HG03442 (cell line): Measurements from ENCODE around the gene HOGA1.
"Not testable (repeated sequence)": the region's sequence is repeated elsewhere in the genome, so short reads cannot be mapped to it uniquely, and the experiment has no call there.

Experiments
- ATAC-seq: cut with Tn5 transposase; IDR thresholded peaks from one replicate; pipeline ENCODE4 v1.9.1; 2021; ENCODE audit warnings: mild to moderate bottlenecking, moderate library complexity; ENCODE audit not compliant: unreplicated experiment

The HOGA1 gene

DNA sequence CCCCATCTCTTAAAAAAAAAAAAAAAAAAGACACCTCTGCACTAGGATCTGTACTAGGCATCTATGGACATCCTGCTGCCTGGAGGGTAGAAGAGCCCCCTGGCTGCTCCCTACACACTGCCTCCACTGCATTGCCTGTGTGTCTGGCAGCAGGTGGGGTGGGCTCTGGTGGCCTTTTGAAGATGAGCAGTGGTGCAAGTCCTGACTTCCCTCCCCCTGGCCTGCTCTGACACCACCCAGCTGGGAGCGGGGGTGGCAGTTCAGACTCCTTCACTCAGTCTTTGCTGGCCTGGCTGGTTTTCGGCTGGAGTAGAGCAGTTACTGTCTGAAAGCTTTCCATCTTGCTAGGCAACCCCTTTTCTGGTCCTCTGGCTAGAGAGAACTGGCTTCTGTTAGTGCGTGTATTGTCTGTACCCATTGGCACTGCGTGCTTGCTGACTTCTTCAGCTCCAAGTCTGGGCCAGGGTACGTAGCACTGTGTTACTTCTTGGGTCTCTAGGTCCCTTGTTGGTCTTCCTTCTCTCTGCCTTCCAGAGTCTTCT is 23.0 kb downstream of the HOGA1 start:
- ATAC-seq = no peak

DNA sequence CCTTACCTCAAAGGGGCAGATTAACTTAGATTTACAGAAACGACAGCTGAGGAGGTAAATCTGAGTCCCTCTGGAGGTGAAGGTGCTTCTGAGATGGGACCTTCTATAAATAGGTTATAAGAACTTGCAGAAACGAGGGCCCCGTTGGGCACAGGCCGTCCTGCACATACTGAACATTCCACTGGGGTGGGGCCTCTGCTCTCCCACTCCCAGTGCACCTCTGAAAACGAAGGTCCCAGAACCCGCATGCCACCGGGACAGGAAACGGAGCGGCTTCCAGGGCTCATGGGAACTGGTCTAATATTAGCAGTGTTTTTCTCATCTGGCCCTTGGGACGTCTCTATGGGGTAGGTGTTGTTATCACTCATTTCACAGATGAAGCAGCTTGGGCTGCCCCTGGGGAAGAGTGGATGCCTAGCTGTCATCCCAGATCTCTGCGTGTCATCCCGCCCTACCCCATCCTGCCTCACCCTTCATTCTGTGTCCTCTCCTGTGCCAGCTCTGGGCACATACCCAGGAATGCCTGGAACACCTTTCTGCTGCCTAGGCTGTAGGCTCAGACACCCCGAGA is 24.9 kb downstream of the HOGA1 start:
- no peak for ATAC-seq

DNA sequence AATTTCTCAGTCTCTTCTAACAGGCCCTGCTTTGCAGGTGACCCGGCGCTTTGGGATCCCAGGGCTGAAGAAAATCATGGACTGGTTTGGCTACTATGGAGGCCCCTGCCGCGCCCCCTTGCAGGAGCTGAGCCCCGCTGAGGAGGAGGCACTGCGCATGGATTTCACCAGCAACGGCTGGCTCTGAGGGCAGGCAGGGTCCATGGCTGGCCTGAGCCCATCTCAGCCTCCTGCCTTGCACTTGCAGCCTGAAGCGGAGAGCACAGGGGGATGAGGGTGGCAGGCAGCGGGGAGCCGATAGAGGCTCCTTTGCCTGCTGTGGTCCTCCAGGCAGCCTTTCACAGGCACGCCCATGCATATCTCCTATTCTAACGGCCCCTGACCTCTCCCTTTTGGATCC is 27.3 kb downstream of the HOGA1 start:
- no peak for ATAC-seq

DNA sequence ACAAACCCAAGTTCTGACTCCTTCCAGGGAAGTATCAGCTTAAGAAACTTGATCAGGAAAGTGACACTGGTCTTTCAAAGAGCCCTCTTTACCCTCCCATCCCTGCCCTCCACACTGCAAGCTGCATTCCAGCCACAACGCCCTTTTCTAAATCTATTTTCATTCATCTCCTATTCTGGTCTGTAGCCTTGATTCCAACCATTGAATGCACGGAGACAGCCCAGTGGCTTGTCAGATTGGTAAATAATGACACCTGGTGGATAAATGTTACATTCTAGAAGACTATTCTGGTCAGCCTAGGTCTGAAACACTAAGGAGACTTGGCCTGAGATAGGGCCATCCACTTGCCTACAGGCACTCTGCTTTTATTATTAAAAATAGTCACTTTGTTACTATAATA is 28.2 kb downstream of the HOGA1 start:
- no peak for ATAC-seq

DNA sequence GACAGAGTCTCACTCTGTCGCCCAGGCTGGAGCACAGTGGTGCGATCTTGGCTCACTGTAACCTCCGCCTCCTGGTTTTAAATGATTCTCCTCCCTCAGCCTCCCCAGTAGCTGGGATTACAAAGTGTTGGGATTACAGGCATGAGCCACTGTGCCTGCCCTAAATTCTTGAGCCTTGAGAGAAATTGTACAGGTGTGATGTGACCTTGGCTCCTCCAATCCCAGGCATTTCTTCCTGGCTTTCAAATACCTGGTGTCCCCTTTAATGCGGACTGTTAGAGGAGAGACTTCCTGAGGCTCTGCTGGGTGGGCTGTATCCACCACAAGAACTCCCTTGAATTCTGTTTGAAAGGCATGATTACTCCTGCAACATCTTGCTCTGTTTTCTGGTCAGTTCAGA is 34.1 kb downstream of the HOGA1 start:
- no peak for ATAC-seq

DNA sequence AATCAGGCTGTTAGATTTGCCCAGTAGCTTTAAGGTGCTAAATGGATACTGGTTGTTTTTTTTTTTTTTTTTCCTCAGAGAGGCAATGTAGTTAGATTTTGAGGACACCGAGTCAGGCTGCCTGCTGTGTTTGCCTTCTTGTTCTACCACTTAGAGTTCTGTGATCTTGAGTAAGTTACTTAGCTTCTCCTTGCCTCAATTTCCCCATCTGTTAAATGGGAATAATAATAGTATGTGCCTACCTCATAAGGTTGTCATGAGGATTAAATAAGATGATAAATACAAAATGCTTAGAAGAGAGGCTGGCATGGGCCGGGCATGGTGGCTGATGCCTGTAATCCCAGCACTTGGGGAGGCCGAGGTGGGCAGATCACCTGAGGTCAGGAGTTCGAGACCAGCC is 34.5 kb downstream of the HOGA1 start:
- no peak for ATAC-seq

DNA sequence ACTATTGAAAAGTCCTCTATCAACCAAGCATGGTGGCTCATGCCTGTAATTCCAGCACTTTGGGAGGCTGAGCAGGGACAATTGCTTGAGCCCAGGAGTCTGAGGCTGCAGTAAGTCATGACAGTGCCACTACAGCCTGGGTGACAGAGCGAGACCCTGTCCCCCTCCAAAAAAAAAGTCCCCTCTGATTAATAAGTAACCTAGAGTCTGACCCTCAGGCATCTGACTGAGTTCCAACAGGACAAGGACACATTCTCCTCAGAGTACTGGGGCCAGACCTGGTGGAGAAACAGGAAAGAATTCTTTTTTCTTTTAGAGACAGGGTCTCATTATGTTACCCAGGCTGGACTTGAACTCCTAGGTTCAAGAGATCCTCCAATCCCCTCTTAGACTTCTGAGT is 39.1 kb downstream of the HOGA1 start:
- ATAC-seq = no peak

DNA sequence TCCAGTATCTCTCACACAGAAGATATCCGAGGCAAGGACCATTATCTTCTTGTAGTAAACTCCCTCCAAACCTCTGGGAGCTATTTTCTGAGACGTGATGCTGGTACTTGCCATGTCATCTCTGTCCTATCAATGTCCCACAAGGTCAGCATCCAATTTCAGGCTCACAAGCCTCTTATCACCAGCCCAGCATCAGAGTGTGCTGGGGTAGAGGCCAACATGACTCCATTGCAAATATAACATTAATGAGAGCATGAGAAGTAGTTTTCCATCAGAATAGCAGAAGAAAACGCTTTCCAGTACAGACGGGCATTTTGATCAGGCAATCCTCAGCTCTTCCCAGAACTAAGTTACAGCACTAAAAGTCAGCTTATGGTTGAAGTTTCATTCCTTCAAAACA is 43.5 kb downstream of the HOGA1 start:
- ATAC-seq = no peak

DNA sequence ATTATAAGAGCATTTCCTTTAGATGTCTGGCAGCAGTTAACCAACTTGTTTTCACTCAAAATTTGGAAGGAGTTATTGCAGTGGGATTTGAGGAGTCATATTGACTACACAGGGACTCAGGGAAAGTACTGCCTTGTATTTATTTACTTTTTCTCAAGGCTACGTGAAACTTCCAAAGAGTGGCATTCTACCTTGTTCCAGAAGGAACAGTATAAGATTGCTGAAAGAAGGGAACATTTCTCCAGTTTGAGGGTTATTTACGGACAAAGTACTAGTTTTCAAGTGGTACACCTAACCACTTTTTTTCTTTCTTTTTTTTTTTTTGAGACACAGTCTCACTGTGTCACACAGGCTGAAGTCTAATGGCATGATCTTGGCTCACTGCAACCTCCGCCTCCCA is 44.0 kb downstream of the HOGA1 start:
- no peak for ATAC-seq

DNA sequence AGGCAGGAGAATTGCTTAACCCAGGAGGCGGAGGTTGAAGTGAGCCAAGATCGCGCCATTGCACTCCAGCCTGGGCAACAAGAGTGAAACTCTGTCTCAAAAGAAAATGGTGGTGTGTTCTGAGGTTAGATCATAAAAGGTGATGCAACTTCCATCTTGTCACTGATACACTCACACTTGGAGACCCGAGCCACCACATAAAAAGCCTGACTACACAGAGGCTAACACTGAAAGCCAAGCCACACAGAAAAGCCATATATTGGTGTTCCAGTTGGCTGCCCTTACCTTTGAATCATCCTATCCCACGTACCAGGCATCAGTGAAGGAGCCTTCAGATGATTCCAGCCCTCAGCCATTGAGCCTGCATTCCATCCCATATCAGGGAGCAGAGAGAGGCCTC is 45.1 kb downstream of the HOGA1 start:
- ATAC-seq = no peak

DNA sequence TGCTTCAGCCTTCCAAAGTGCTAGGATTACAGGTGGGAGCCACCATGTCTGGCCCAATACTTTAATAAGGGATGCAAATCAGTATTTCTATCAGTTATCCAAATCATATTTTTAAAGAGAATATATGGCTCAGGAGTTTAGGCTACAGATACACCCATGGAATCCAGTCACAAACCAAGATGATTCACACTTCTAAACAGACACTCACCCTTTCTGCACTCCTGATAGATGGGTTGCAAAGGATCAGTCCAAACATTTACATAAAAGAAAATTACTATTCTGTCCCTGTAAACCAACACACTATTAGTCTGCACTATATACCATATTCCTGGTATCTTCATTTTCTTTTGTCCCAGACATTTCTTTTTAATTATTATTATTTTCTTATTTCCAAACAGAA is 46.9 kb downstream of the HOGA1 start:
- ATAC-seq = no peak

DNA sequence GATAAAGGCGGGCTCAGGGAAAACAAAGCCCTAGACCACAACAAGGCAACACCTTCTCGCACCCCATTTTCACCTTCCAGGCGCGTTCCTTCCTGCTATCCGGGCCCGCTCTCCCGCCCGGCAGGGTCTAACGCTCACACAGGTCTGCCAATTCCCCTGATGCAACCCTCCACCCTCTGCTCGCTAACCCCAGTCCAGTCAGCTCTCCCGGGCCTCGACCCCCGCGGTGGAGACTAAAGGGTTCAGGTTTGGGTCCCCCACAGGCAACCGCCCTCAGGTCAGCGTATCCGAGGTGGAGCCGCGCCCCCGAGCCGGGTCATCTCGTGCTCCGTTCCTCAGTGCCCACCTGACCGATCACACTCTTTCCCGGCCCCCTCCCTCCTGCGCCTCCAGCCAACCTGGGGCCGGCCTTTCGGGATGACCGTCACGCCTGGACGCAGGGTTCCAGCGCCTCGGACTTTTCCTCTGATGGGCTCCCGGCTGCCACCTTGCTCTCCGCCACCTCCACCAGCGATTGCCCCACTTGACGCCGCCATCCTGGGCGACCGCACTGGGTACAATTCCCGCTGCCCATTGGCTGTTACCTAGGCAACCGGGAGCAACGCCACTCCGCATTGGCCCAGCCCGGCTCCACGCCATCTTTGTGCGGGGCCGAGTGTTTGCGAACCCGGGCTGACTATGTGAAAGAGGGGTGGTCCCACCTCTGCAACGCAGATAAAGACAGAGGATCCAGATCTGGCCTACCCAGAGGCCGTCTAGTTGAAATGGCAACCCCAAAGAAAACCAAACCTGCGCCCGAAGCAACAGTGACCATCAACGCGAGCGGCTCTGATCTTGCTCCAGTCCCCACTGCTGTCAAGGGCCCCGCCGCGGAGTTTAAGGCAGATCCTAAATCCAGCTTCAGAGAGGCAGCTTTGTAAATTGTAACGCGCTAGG is 49.0 kb downstream of the HOGA1 start, which contains the start of gene MORN4:
TSS of gene MORN4 (minus strand) at position 552 of the 936 bp plus-strand sequence. CDS start 13,847 bp downstream, outside the sequence.
- peak; percentile 99 for ATAC-seq

DNA sequence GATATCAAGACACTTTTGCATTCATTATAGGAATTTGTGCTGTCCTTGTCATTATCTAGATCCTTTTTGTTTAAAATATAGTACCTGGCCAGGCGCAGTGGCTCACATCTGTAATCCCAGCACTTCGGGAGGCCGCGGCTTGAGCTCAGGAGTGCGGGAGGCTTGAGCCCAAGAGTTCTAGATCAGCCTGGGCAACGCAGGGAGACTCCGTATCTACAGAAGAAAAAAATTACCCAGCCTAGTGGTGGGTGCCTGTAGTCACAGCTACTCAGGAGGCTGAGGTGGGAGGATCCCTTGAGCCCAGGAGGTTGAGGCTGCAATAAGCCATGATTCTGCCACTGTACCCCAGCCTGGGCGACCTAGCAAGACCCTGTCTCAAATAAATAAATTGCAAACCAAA is 49.7 kb downstream of the HOGA1 start:
- no peak for ATAC-seq

DNA sequence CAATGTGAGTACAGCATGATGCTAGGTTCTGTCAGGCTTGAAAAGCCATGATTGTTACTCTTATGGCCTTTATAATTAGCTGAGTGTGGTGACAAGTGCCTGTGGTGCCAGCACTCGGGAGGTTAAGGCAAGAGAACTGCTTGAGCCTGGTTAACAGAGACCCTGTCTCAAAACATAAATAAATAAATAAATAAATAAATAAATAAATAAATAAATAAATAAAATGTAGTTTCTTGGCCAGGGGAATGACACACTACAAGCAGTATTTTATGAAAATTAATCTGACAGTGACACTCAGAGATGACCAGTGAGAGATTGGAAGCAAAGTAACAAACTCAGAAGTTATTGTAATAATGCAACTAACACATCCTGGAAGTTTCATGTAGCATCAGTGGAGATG is 51.4 kb downstream of the HOGA1 start:
- no peak for ATAC-seq

DNA sequence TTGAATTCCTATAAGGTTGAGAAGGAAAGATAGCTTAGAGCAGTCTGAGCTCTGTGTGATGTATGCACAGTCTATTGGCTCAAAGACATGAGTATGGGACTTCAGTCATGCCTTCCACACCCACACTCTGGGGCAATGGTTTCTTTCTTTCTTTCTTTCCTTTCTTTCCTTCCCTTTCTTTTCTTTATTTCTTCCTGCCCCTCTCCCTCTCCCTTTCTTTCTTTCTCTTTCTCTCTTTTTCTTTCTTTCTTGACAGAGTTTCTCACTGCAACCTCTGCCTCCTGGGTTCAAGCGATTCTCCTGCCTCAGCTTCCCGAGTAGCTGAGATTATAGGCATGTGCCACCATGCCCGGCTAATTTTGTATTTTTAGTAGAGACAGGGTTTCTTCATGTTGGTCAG is 54.9 kb downstream of the HOGA1 start:
- ATAC-seq = not testable (repeated sequence)

DNA sequence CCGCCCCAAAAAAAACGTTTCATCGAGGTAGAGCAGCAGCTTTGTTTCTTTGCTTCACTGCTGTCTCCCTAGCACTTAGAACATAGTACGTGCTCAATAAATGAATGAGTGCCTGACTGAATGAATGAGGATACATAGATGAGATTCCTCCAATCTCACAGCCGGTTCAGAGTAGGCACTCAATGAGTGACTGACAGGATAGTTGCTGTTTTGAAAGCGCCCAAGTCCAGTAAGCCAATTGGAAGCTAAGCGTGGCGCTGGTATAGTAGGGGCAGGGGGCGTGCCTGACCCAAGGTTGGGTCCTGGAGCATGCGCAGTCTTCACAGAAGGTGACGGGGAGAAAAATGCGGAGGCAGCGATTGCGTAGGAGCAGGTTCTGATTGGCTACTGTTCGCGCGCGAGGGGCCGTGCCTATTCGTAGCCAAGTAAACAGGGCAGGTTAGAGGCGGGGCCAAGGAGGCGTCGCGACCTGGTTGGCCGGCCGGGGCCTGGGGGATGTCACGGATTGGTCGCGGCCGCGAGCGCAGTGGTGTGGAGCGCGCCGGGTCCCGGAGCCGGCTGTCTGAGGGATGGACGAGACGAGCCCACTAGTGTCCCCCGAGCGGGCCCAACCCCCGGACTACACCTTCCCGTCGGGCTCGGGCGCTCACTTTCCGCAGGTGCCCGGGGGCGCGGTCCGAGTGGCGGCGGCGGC is 56.1 kb downstream of the HOGA1 start, which contains the start of gene PI4K2A:
TSS of gene PI4K2A (plus strand) at position 498 of the 694 bp plus-strand sequence. CDS start at position 570, 72 bp downstream.
- peak; percentile 98 for ATAC-seq

DNA sequence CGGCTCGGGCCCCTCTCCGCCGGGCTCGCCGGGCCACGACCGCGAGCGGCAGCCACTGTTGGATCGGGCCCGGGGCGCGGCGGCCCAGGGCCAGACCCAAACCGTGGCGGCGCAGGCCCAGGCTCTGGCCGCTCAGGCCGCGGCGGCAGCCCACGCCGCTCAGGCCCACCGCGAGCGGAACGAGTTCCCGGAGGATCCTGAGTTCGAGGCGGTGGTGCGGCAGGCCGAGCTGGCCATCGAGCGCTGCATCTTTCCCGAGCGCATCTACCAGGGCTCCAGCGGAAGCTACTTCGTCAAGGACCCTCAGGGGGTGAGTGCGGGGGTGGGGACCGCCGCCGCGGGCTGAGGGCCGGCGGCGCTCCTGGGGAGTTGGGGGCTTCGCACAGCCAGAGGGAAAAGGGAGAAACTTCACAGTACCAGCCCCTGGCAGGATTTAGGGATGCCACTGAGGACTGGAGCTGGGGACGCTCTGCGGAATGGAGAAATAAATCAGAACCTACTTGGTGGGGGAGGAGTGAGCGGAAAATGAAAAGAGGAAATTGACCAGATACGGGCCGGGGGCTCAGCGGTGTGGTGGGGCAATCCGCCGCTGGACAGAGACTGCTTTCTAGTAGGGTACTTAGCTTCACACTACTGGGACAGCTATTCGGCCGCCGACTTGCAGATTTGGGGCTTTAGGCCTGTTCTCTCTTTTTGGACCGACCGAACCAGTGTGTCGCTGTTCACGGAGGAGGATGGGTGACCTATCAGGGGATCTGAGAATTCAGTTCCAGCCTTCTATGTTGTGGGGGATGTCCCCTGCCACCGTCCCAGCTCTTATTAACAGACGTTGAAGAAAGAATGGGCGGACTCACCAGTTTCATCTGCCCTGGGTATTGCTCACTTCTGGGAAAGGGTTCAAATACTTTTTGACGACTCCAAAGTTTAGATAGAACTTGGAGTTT is 57.0 kb downstream of the HOGA1 start:
- ATAC-seq = no peak

DNA sequence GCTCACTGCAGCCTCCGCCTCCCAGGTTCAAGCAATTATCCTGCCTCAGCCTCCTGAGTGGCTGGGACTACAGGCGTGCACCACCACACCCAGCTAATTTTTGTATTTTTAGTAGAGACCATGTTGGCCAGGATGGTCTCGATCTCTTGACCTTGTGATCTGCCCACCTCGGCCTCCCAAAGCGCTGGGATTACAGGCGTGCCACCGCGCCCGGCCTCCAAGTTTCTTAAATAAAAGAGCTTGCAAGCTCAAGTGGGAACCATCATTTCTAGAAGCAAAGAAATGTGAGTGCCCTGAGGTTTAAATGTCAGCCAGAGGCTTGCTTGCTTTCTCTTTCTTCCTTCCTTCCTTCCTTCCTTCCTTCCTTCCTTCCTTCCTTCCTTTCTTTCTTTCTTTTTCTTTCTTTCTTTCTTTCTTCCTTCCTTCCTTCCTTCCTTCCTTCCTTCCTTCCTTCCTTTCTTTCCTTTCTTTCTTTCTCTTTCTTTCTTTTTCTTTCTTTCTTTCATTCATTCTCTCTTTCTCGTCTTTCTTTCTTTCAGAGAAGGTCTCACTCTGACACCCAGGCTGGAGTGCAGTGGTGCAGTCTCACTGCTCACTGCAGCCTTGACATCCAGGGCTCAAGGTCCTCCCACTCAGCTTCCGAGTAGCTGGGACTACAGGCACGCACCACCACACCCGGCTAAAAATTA is 58.4 kb downstream of the HOGA1 start:
- ATAC-seq = not testable (repeated sequence)

DNA sequence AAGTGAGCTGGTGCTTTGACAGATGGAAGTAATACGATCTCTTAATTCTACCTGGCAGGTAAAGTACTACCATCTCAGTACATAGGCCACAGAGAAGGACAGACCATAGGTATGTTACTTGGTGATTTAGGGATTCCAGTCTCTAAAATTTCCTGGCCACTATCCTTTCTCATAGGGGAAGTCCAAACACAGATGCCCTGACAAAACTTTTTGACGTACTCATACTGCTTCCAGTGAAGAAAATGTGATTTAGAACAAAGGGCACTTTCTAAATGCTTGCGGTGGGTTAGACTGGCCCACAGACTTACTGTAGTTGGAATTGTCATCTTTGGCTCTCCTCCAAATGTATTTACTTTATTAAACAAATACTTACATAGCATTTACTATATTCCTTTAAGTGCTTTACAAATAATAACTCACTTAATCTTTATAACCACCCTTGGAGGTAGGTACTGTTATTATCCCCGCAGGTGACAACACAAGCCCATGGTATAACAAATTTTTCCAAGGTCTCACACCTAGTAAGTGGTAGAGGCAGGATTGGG is 59.3 kb downstream of the HOGA1 start:
- ATAC-seq = no peak
